HL-60 (cell line): ENCODE results near the gene PTCD1.
A peak's percentile ranks its signal among the peaks of the same experiment; 100 is the strongest.

Source experiments
- DNase-seq, 2 experiments: peaks; one replicate each; pipeline ENCODE4 v3.0.0-alpha.2; 2010 to 2020; ENCODE audit warnings: low read depth in 1 of 2, low spot score in 1 of 2
- H3K27ac ChIP-seq: fragments of 250-450 bp; sonication (Bioruptor Pico); replicated peaks from 2 replicates; pipeline ENCODE4 v1.5.1; 2020; ENCODE audit warnings: mild to moderate bottlenecking, moderate library complexity
- H3K27me3 ChIP-seq: fragments of 250-450 bp; sonication (Bioruptor Pico); 2 replicates; pipeline ENCODE4 v1.5.1; 2021; ENCODE audit warnings: mild to moderate bottlenecking, moderate library complexity; ENCODE audit not compliant: insufficient read depth, poor library complexity, severe bottlenecking
- H3K4me3 ChIP-seq: replicated peaks from 2 replicates; pipeline ENCODE4 v1.5.1; 2011; ENCODE audit warnings: mild to moderate bottlenecking, control low read depth, low read length; ENCODE audit not compliant: insufficient read depth
- CTCF ChIP-seq: IDR thresholded peaks from one replicate; pipeline ENCODE4 v1.5.1; 2011; ENCODE audit warnings: low read length, control low read depth, inconsistent platforms; ENCODE audit not compliant: insufficient read depth
- GABPA ChIP-seq: IDR thresholded peaks from 2 replicates; pipeline ENCODE4 v1.6.1; 2012; ENCODE audit warnings: low read depth
- POLR2AphosphoS5 ChIP-seq: IDR thresholded peaks from 2 replicates; pipeline ENCODE4 v1.6.1; 2012; ENCODE audit warnings: low read depth
- REST ChIP-seq: IDR thresholded peaks from 2 replicates; pipeline ENCODE4 v1.6.1; 2012; ENCODE audit warnings: low read depth; ENCODE audit not compliant: insufficient replicate concordance
- SPI1 ChIP-seq: IDR thresholded peaks from 2 replicates; pipeline ENCODE4 v1.6.1; 2012; ENCODE audit warnings: low read depth, mild to moderate bottlenecking, borderline replicate concordance

The PTCD1 gene

GRCh38 chr7:99476107-99476506, 37.5 kb upstream of the PTCD1 start:
- H3K27ac ChIP-seq: no peak overlapping the region
- TF ChIP-seq SPI1 (no peak), REST (no peak), POLR2AphosphoS5 (no peak), GABPA (no peak), CTCF (no peak)

GRCh38 chr7:99473315-99473596, 34.7 kb upstream of the PTCD1 start:
- H3K4me3 ChIP-seq: peak overlapping the region; percentile 97
- peak in 1 of 2 experiments; percentile 77 for DNase-seq
- H3K27ac ChIP-seq: peak overlapping the region; percentile 88
- no peaks in the 10 kb centered on the region for H3K27me3 ChIP-seq
- TF ChIP-seq SPI1 (peak; percentile 100), CTCF (no peak)

More at GRCh38 chr7:99476107-99476506, 37.5 kb upstream of the PTCD1 start:
- DNase-seq: no peak
- no peak overlapping the region for H3K4me3 ChIP-seq
- H3K27me3 ChIP-seq: no peaks in the 10 kb centered on the region

- TF ChIP-seq POLR2AphosphoS5 (peak; percentile 66), GABPA (peak; percentile 39; the same call in 1 of the 2 replicates), SPI1 (no peak), REST (peak; percentile 32)
- Histone ChIP-seq H3K4me3 (peak within 1 kb of the TSS; percentile 97), H3K27ac (peak within 1 kb of the TSS; percentile 88), H3K27me3 (no peaks in the 10 kb centered on the region)
- peak; percentile 96 to 99 for DNase-seq
These were observed 34.1 kb upstream of the PTCD1 start, which contains the start of gene ZNF789 for GRCh38 chr7:99472561-99473314. Gene ZNF789 (plus strand): TSS chr7:99472890. CDS start chr7:99476457, 3,567 bp downstream.

- H3K27ac ChIP-seq: no peak overlapping the region
- no peak overlapping the region for H3K4me3 ChIP-seq
- DNase-seq: no peak
- H3K27me3 ChIP-seq: no peaks in the 10 kb centered on the region
- no peak for TF ChIP-seq GABPA
These were observed 30.9 kb upstream of the PTCD1 start for GRCh38 chr7:99469381-99470065.
